Smooth muscle cell (in vitro differentiated cells): ENCODE measurements around the gene PTPN14. TPM values are rescaled to one million over a fixed set of nuclear protein-coding genes. Genes with fewer than 3 reads are reported as not detected.

Source experiments
- DNase-seq: peaks from one replicate; lab custom pipeline; 2025; ENCODE audit not compliant: unreplicated experiment; lab: John Stamatoyannopoulos, UW
- H2AFZ ChIP-seq: fragments of 200-600 bp; sonication (generic); 2 replicates; pipeline ENCODE4 v1.6.0; 2016; ENCODE audit warnings: antibody characterized with exemption, low read depth, mild to moderate bottlenecking
- H3F3A ChIP-seq: fragments of 200-600 bp; sonication (generic); 2 replicates; pipeline ENCODE4 v1.6.0; 2017; ENCODE audit warnings: antibody characterized with exemption, low read depth
- H3K27ac ChIP-seq: fragments of 200-600 bp; sonication (generic); 2 replicates; pipeline ENCODE4 v1.5.1; 2016; ENCODE audit warnings: low read depth, mild to moderate bottlenecking
- H3K27me3 ChIP-seq: fragments of 200-600 bp; sonication (generic); 2 replicates; pipeline ENCODE4 v1.6.1; 2016; ENCODE audit warnings: low read depth, mild to moderate bottlenecking
- H3K36me3 ChIP-seq: fragments of 200-600 bp; sonication (generic); 2 replicates; pipeline ENCODE4 v1.5.1; 2016; ENCODE audit warnings: low read depth
- H3K4me1 ChIP-seq: fragments of 200-600 bp; sonication (generic); 2 replicates; pipeline ENCODE4 v1.5.1; 2016; ENCODE audit warnings: low read depth
- H3K4me2 ChIP-seq: fragments of 200-600 bp; sonication (generic); 2 replicates; pipeline ENCODE4 v1.6.0; 2016; ENCODE audit warnings: mild to moderate bottlenecking
- H3K4me3 ChIP-seq: fragments of 200-600 bp; sonication (generic); 2 replicates; pipeline ENCODE4 v1.5.1; 2016; ENCODE audit warnings: mild to moderate bottlenecking
- H3K79me2 ChIP-seq: fragments of 200-600 bp; sonication (generic); 2 replicates; pipeline ENCODE4 v1.6.0; 2016; ENCODE audit warnings: low read depth, mild to moderate bottlenecking
- H3K9ac ChIP-seq: fragments of 200-600 bp; sonication (generic); 2 replicates; pipeline ENCODE4 v1.6.0; 2016; ENCODE audit warnings: low read depth
- H3K9me3 ChIP-seq: fragments of 200-600 bp; sonication (generic); replicated peaks from 2 replicates; pipeline ENCODE4 v1.5.1; 2016; ENCODE audit warnings: low read depth
- H4K20me1 ChIP-seq: fragments of 200-600 bp; sonication (generic); 2 replicates; pipeline ENCODE4 v1.6.0; 2016; ENCODE audit warnings: low read depth
- CTCF ChIP-seq: fragments of 200-600 bp; sonication (generic); IDR thresholded peaks from 2 replicates; pipeline ENCODE4 v1.5.1; 2017; ENCODE audit warnings: borderline replicate concordance, mild to moderate bottlenecking, antibody characterized with exemption; ENCODE audit not compliant: insufficient read depth, poor library complexity, severe bottlenecking
- WGBS: methylation state at CpG from one replicate; pipeline ENCODE4 v1.1.7; 2016; ENCODE audit warnings: low lambda C conversion rate; 5-methylcytosine and 5-hydroxymethylcytosine counted together
- polyA plus RNA-seq: library from polyadenylated mRNA; unstranded; fragments of >200 nt; fragmentation: Nextera tagmentation; extraction: Ambion mirVana; gene quantifications from 2 replicates; pipeline ENCODE4 v1.2.1, GENCODE V29; 2016
- total RNA-seq: library from RNA; depleted of rRNA; stranded (reverse); fragments of >200 nt; gene quantifications from 2 replicates; pipeline ENCODE4 v1.2.3, GENCODE V29; 2014

The PTPN14 gene
- total and polyA plus RNA-seq, 2 experiments from 2014 or later, result 13.7 to 28.6 TPM

- no peaks in the 10 kb centered on the region for H3F3A ChIP-seq
- H3K9me3 ChIP-seq, result no peaks in the 10 kb centered on the region
- peak overlapping the region; percentile 3 for H3K4me2 ChIP-seq
- no peak for TF ChIP-seq CTCF
- no peak overlapping the region for H3K4me3 ChIP-seq
- H3K79me2 ChIP-seq, result no peaks in the 10 kb centered on the region
- no peak overlapping the region for H3K9ac ChIP-seq
- peak overlapping the region; percentile 67 for H3K27ac ChIP-seq
- H3K36me3 ChIP-seq, result no peaks in the 10 kb centered on the region
- peaks cover 8% of the 10 kb centered on the region for H3K4me1 ChIP-seq
- no peaks in the 10 kb centered on the region for H4K20me1 ChIP-seq
- no peaks in the 10 kb centered on the region for H3K27me3 ChIP-seq
- WGBS, result 35% methylated on average over 4 of the region's 4 CpGs
- H2AFZ ChIP-seq, result no peak overlapping the region
- no peak for DNase-seq
These were observed 147.2 kb downstream of the PTPN14 start for GRCh38 chr1:214404154-214404553.

GRCh38 chr1:214403431-214403830 is 148.0 kb downstream of the PTPN14 start:
- H3K9ac ChIP-seq, result no peak overlapping the region
- H3K36me3 ChIP-seq, result no peaks in the 10 kb centered on the region
- peak overlapping the region; percentile 67 for H3K27ac ChIP-seq
- peaks cover 8% of the 10 kb centered on the region for H3K4me1 ChIP-seq
- H3K9me3 ChIP-seq, result no peaks in the 10 kb centered on the region
- WGBS, result 81% methylated on average over 5 of the region's 5 CpGs
- H3K4me3 ChIP-seq, result no peak overlapping the region
- no peaks in the 10 kb centered on the region for H3F3A ChIP-seq
- no peak overlapping the region for H2AFZ ChIP-seq
- DNase-seq, result no peak
- H4K20me1 ChIP-seq, result no peaks in the 10 kb centered on the region
- no peaks in the 10 kb centered on the region for H3K27me3 ChIP-seq
- H3K79me2 ChIP-seq, result no peaks in the 10 kb centered on the region
- no peak for TF ChIP-seq CTCF
- H3K4me2 ChIP-seq, result peak overlapping the region; percentile 3

GRCh38 chr1:214402613-214403083 is 148.8 kb downstream of the PTPN14 start:
- no peaks in the 10 kb centered on the region for H3K36me3 ChIP-seq

More at GRCh38 chr1:214402613-214403083, 148.8 kb downstream of the PTPN14 start:
- Histone ChIP-seq H3K4me2 (no peak overlapping the region), H3K27ac (no peak overlapping the region), H3K4me1 (peaks cover 8% of the 10 kb centered on the region), H2AFZ (no peak overlapping the region), H4K20me1 (no peaks in the 10 kb centered on the region), H3K9ac (no peak overlapping the region), H3K27me3 (no peaks in the 10 kb centered on the region), H3K79me2 (no peaks in the 10 kb centered on the region), H3K4me3 (no peak overlapping the region), H3K9me3 (no peaks in the 10 kb centered on the region), H3F3A (no peaks in the 10 kb centered on the region)
- WGBS, result 59% methylated on average over 3 of the region's 3 CpGs
- DNase-seq, result no peak
- TF ChIP-seq CTCF, result no peak
